HAP-1 (cell line): ENCODE measurements around the gene CTAG1A.
"Not testable (repeated sequence)": the region's sequence is repeated elsewhere in the genome, so short reads cannot be mapped to it uniquely, and the experiment has no call there.

Source experiments
- DNase-seq, 2 experiments: peaks; one replicate each; pipeline ENCODE4 v3.0.0-alpha.2; 2016 to 2020; ENCODE audit warnings: low spot score in 2 of 2
- H3K27me3 ChIP-seq: fragments of 250-450 bp; sonication (Bioruptor Pico); 2 replicates; pipeline ENCODE4 v1.5.1; 2020; ENCODE audit warnings: low read depth, mild to moderate bottlenecking, moderate library complexity
- H3K36me3 ChIP-seq: fragments of 250-450 bp; sonication (Bioruptor Pico); replicated peaks from 2 replicates; pipeline ENCODE4 v1.5.1; 2020; ENCODE audit warnings: mild to moderate bottlenecking
- H3K4me1 ChIP-seq: fragments of 250-450 bp; sonication (Bioruptor Pico); 2 replicates; pipeline ENCODE4 v1.5.1; 2020; ENCODE audit warnings: mild to moderate bottlenecking
- H3K4me3 ChIP-seq: fragments of 250-450 bp; sonication (Bioruptor Pico); 2 replicates; pipeline ENCODE4 v1.5.1; 2020; ENCODE audit warnings: mild to moderate bottlenecking, moderate library complexity
- H3K9me3 ChIP-seq: fragments of 250-450 bp; sonication (Bioruptor Pico); 2 replicates; pipeline ENCODE4 v1.5.1; 2020; ENCODE audit warnings: mild to moderate bottlenecking, moderate library complexity
- in situ Hi-C: fragments of 300-500 bp; cut with MboI; formaldehyde crosslinking; loops from 3 replicates; pipeline ENCODE4 v1.14.3; 2020; ENCODE audit warnings: low sequenced_read_pairs, inconsistent platforms, mixed read lengths

Gene CTAG1A

GRCh38 chrX:154548028-154548316, 37.0 kb upstream of the CTAG1A start:
- Histone ChIP-seq H3K9me3 (no peaks in the 10 kb centered on the region), H3K4me1 (peaks cover 6% of the 10 kb centered on the region), H3K27me3 (no peaks in the 10 kb centered on the region), H3K4me3 (peak overlapping the region; percentile 92), H3K36me3 (peaks cover 31% of the 10 kb centered on the region)
- DNase-seq, result no peak
- in situ Hi-C loops, result loop anchor here (25.0 kb wide), 4 partner anchors 186 to 1586 kb away; partner anchors contain the start of genes FLNA, IRAK1 and MECP2

- Histone ChIP-seq H3K4me3 (no peak overlapping the region), H3K4me1 (peaks cover 6% of the 10 kb centered on the region), H3K36me3 (peaks cover 25% of the 10 kb centered on the region), H3K9me3 (no peaks in the 10 kb centered on the region), H3K27me3 (no peaks in the 10 kb centered on the region)
- in situ Hi-C loops, result loop anchor here (25.0 kb wide), 4 partner anchors 187 to 1587 kb away; partner anchors contain the start of genes FLNA, IRAK1 and MECP2
- no peak for DNase-seq
Measured at GRCh38 chrX:154549766-154550165, 35.2 kb upstream of the CTAG1A start.

DNA sequence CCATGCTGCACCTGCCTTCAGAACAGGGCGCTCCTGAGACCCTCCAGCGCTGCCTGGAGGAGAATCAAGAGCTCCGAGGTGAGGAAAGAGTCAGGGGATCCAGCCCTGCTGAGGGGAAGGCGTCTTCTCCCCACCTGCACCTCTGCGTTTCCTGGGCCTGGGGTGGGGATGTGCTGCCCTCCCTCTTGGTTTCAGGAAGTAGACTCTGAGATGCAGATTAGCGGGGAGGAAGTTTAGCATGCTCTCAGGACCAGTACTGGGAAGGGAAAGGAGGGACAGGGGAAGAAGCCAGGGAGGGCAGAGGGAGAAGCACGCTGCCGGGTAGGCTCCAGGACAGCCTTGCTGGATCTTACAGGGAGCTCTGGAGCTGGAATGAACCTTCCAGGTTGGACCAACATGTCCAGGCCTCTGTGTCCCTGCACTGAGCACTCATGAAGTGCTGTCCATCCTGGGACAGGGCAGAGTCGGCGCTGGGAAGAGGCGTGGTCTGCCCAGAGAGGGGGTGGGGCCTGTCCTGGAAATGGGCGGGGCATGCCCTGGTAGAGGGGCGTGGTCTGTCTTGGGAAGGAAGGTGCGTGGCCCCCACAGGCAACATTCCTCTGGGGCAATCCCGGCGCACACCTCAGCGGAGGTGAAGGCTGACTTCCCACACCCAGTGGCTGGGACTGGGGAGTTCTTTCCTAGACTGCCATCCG, 32.7 kb upstream of the CTAG1A start:
- H3K4me3 ChIP-seq, in situ Hi-C loops, DNase-seq, H3K4me1 ChIP-seq, H3K9me3 ChIP-seq, H3K27me3 ChIP-seq: not testable (repeated sequence)
- H3K36me3 ChIP-seq, result peaks cover 21% of the 10 kb centered on the region

DNA sequence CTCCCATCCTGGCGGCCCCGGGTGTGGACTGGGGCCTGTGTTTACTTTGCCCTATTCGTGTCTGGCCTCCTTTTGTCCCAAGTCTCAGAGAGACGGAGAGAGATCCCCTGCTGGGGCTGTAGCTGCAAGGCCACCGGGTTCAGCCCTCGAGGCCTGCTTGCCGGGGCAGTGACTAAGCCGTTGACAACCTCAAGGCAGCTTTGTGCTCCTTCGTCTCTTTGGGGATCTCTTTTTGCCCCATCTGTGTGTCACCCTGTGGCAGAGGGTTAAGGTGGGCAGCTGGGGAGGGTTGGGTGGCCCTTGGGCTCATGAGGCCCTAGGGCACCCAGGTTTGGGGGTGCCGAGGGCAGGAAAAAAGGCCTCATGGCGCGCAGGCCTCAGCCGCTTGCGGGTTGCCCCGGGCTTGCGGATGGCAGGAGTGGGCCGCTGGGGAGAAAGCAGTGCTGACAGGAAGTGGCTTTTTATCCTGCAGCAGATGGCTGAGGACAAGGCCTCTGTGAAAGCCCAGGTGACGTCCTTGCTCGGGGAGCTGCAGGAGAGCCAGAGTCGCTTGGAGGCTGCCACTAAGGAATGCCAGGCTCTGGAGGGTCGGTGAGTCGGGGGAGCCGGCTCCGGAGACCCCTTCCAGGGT, 26.8 kb upstream of the CTAG1A start:
- H3K27me3 ChIP-seq, H3K4me3 ChIP-seq, in situ Hi-C loops, H3K4me1 ChIP-seq, H3K9me3 ChIP-seq, DNase-seq: not testable (repeated sequence)
- peaks cover 11% of the 10 kb centered on the region for H3K36me3 ChIP-seq

- H3K36me3 ChIP-seq, H3K9me3 ChIP-seq, H3K4me3 ChIP-seq, H3K4me1 ChIP-seq, H3K27me3 ChIP-seq, in situ Hi-C loops, DNase-seq: not testable (repeated sequence)
Measured at GRCh38 chrX:154558896-154559295, 26.0 kb upstream of the CTAG1A start.

DNA sequence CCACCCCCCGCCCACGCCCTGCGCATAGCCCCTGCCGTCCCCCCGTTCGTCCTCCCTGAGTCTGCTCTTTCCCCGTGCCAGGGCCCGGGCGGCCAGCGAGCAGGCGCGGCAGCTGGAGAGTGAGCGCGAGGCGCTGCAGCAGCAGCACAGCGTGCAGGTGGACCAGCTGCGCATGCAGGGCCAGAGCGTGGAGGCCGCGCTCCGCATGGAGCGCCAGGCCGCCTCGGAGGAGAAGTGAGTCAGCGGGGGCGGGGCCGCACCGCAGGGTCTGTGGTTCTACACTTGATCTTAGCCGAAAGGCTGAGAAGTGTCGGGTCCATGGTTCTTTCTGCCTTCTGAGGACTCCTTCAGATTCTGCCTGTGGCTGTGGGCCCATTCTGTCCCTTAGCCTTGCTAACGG, 24.6 kb upstream of the CTAG1A start:
- in situ Hi-C loops, H3K27me3 ChIP-seq, DNase-seq, H3K9me3 ChIP-seq, H3K4me3 ChIP-seq, H3K36me3 ChIP-seq, H3K4me1 ChIP-seq: not testable (repeated sequence)

GRCh38 chrX:154562295-154562694, 22.6 kb upstream of the CTAG1A start:
- H3K4me3 ChIP-seq, H3K27me3 ChIP-seq, H3K36me3 ChIP-seq, DNase-seq, in situ Hi-C loops, H3K4me1 ChIP-seq, H3K9me3 ChIP-seq: not testable (repeated sequence)

GRCh38 chrX:154570361-154570760, 14.6 kb upstream of the CTAG1A start:
- H3K36me3 ChIP-seq, in situ Hi-C loops, H3K9me3 ChIP-seq, H3K4me1 ChIP-seq, DNase-seq, H3K27me3 ChIP-seq, H3K4me3 ChIP-seq: not testable (repeated sequence)

DNA sequence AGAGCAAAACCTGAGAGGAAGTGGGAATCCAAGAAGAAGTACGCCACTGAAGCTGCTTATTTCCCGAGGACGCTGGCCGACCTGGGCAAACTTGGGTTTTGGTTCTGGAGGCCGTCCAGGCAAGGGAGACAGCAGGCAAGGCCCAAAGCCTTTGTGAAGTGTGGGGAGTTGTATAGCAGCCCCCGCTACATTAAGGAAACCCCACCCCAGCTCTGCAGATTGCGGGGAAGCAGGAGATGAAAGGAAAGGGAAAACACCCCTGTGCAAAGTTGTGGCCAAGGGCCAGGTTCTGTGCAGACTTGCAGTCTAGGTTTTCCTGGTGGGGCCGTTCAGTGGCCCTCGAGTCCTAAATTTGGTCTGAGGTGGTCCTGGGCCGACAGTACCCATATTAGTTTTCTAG, 11.9 kb upstream of the CTAG1A start:
- H3K9me3 ChIP-seq, H3K4me1 ChIP-seq, DNase-seq, H3K4me3 ChIP-seq, H3K36me3 ChIP-seq, H3K27me3 ChIP-seq, in situ Hi-C loops: not testable (repeated sequence)

- not testable (repeated sequence) for DNase-seq, H3K4me1 ChIP-seq, H3K36me3 ChIP-seq, H3K9me3 ChIP-seq, H3K27me3 ChIP-seq, H3K4me3 ChIP-seq
- in situ Hi-C loops, result loop anchor here (25.0 kb wide), 2 partner anchors 162 to 287 kb away; no protein-coding TSS in a partner anchor
Measured at GRCh38 chrX:154575076-154575475, 9.9 kb upstream of the CTAG1A start.

DNA sequence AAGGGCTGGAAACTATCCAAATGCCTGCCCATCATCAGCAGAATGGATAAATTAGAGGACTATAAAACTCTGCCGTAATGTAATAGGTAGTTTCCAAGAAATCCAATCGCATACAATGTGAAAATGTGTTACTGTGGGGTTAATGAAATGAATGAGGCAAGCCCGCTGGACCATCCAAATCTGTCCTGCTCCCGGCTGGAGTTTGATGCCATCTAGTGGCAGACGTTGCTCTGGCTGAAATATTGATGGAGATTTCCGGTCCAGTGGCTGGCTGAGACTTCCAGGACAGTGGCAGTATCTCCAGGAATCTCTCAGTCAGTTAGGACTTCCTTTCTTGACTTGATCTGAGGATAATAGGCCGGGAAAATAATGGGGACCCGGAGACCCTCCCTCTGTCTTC, 1.9 kb upstream of the CTAG1A start:
- in situ Hi-C loops, result loop anchor here (25.0 kb wide), 2 partner anchors 154 to 279 kb away; no protein-coding TSS in a partner anchor
- not testable (repeated sequence) for H3K9me3 ChIP-seq, DNase-seq, H3K27me3 ChIP-seq, H3K4me3 ChIP-seq, H3K36me3 ChIP-seq, H3K4me1 ChIP-seq

- H3K4me3 ChIP-seq, H3K36me3 ChIP-seq, H3K4me1 ChIP-seq, DNase-seq, H3K27me3 ChIP-seq, H3K9me3 ChIP-seq: not testable (repeated sequence)
- in situ Hi-C loops, result loop anchor here (25.0 kb wide), 2 partner anchors 147 to 272 kb away; no protein-coding TSS in a partner anchor
Measured at GRCh38 chrX:154590415-154590814, 5.5 kb downstream of the CTAG1A start.

DNA sequence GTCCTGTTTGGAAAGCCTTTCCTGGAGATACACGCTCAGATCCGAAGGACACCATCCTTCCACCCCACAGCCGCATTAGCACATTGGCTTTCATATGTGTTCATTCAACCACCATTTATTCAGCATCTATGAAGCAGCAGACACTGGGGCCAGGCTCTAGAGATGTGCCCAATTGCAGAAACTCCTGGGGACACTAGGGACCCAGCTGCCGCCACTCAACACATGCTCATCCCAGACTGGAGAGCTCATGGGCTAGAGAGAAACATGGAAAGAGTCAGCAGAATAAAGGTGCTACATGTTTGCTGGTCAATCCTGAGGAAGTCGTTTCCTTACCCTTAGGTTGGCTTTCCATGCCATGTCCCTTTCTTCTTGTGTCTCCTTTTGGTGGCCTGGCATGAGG, 7.6 kb downstream of the CTAG1A start:
- DNase-seq, result no peak
- no peaks in the 10 kb centered on the region for H3K36me3 ChIP-seq
- peaks cover 4% of the 10 kb centered on the region for H3K9me3 ChIP-seq
- no peak overlapping the region for H3K4me3 ChIP-seq
- no peaks in the 10 kb centered on the region for H3K27me3 ChIP-seq
- peaks cover 14% of the 10 kb centered on the region for H3K4me1 ChIP-seq
- in situ Hi-C loops, result loop anchor here (25.0 kb wide), 2 partner anchors 145 to 270 kb away; no protein-coding TSS in a partner anchor

- in situ Hi-C loops, result loop anchor here (25.0 kb wide), 2 partner anchors 144 to 269 kb away; no protein-coding TSS in a partner anchor
- Histone ChIP-seq H3K27me3 (no peaks in the 10 kb centered on the region), H3K4me3 (no peak overlapping the region), H3K4me1 (peaks cover 14% of the 10 kb centered on the region), H3K36me3 (no peaks in the 10 kb centered on the region), H3K9me3 (peaks cover 6% of the 10 kb centered on the region)
- DNase-seq, result no peak
Measured at GRCh38 chrX:154593201-154593600, 8.3 kb downstream of the CTAG1A start.
